ENCODE results near the gene PNMA6E. TPM values are rescaled to one million over a fixed set of nuclear protein-coding genes. Genes with fewer than 3 reads are reported as not detected.
A peak's percentile ranks its signal among the peaks of the same experiment; 100 is the strongest.

PNMA6E gene
- total RNA-seq (2014; rRNA removed; shearing (Covaris generic)): not detected in 2 replicates

GRCh38 chrX:153401133-153401764 lies at the start of gene PNMA6E:
Gene PNMA6E, minus strand, starts transcription at chrX:153401350. Its CDS starts 2,501 bp downstream, at chrX:153398849.
- DNase-seq (ENCODE audit: low read depth): no peak

- DNase-seq (ENCODE audit: low read depth): no peak
Measured at GRCh38 chrX:153450949-153451277, 49.8 kb upstream of the PNMA6E start.

- no peak for DNase-seq (ENCODE audit: low read depth)
Measured at GRCh38 chrX:153450114-153450948, 49.2 kb upstream of the PNMA6E start.

GRCh38 chrX:153449368-153450113 lies 48.4 kb upstream of the PNMA6E start:
- no peak for DNase-seq (ENCODE audit: low read depth)

- no peak for DNase-seq (ENCODE audit: low read depth)
Measured at GRCh38 chrX:153448556-153449367, 47.6 kb upstream of the PNMA6E start.

- DNase-seq (ENCODE audit: low read depth): no peak
Measured at GRCh38 chrX:153447581-153447960, 46.4 kb upstream of the PNMA6E start.

GRCh38 chrX:153446950-153447580 lies 45.9 kb upstream of the PNMA6E start:
- DNase-seq (ENCODE audit: low read depth): no peak

- DNase-seq (ENCODE audit: low read depth): no peak
Measured at GRCh38 chrX:153446636-153446936, 45.4 kb upstream of the PNMA6E start.

- DNase-seq (ENCODE audit: low read depth): no peak
Measured at GRCh38 chrX:153445856-153446635, 44.9 kb upstream of the PNMA6E start, which contains the start of gene TREX2. Gene TREX2, minus strand, starts transcription at chrX:153446056. Its CDS starts 626 bp downstream, at chrX:153445430.

- DNase-seq (ENCODE audit: low read depth): no peak
Measured at GRCh38 chrX:153445106-153445855, 44.1 kb upstream of the PNMA6E start.

GRCh38 chrX:153444333-153445011 lies 43.3 kb upstream of the PNMA6E start:
- DNase-seq (ENCODE audit: low read depth): no peak

GRCh38 chrX:153443476-153444332 lies 42.6 kb upstream of the PNMA6E start:
- DNase-seq (ENCODE audit: low read depth): no peak

GRCh38 chrX:153442463-153442862 lies 41.3 kb upstream of the PNMA6E start:
- DNase-seq (ENCODE audit: low read depth): no peak

GRCh38 chrX:153441981-153442380 lies 40.8 kb upstream of the PNMA6E start:
- no peak for DNase-seq (ENCODE audit: low read depth)

GRCh38 chrX:153441296-153441695 lies 40.1 kb upstream of the PNMA6E start:
- no peak for DNase-seq (ENCODE audit: low read depth)

GRCh38 chrX:153440556-153441135 lies 39.5 kb upstream of the PNMA6E start:
- DNase-seq (ENCODE audit: low read depth): no peak

- no peak for DNase-seq (ENCODE audit: low read depth)
Measured at GRCh38 chrX:153439977-153440376, 38.8 kb upstream of the PNMA6E start.

- DNase-seq (ENCODE audit: low read depth): peak; percentile 21
Measured at GRCh38 chrX:153438532-153438931, 37.4 kb upstream of the PNMA6E start.

Measured in Daoy (cell line).